HG02840 (cell line): Measurements from ENCODE around the gene ITPR2.
"Not testable (repeated sequence)": the region's sequence is repeated elsewhere in the genome, so short reads cannot be mapped to it uniquely, and the experiment has no call there.

Experiments
- ATAC-seq: cut with Tn5 transposase; IDR thresholded peaks from one replicate; pipeline ENCODE4 v1.9.1; 2021; ENCODE audit warnings: mild to moderate bottlenecking, moderate library complexity, moderate number of reproducible peaks; ENCODE audit not compliant: unreplicated experiment, low FRiP score

ITPR2 gene

GRCh38 chr12:26851031-26851809 is 18.2 kb upstream of the ITPR2 start:
- no peak for ATAC-seq

GRCh38 chr12:26848156-26848825 is 15.3 kb upstream of the ITPR2 start:
- no peak for ATAC-seq

- no peak for ATAC-seq
These were observed 14.4 kb upstream of the ITPR2 start for GRCh38 chr12:26847431-26847830.

- no peak for ATAC-seq
These were observed 13.4 kb upstream of the ITPR2 start for GRCh38 chr12:26846416-26846815.

GRCh38 chr12:26845984-26846383 is 13.0 kb upstream of the ITPR2 start:
- no peak for ATAC-seq

- no peak for ATAC-seq
These were observed 12.2 kb upstream of the ITPR2 start for GRCh38 chr12:26845057-26845666.

GRCh38 chr12:26843311-26843710 is 10.3 kb upstream of the ITPR2 start:
- ATAC-seq: no peak

- no peak for ATAC-seq
These were observed 8.1 kb upstream of the ITPR2 start for GRCh38 chr12:26841085-26841484.

GRCh38 chr12:26839512-26839911 is 6.5 kb upstream of the ITPR2 start:
- no peak for ATAC-seq

- no peak for ATAC-seq
These were observed 6.0 kb upstream of the ITPR2 start for GRCh38 chr12:26838888-26839416.

GRCh38 chr12:26836201-26836600 is 3.2 kb upstream of the ITPR2 start:
- no peak for ATAC-seq

- not testable (repeated sequence) for ATAC-seq
These were observed 1.6 kb upstream of the ITPR2 start for GRCh38 chr12:26834503-26835060.

- no peak for ATAC-seq
These were observed 923 bp upstream of the ITPR2 start for GRCh38 chr12:26833743-26834490.

- peak; percentile 41 for ATAC-seq
These were observed 808 bp downstream of the ITPR2 start for GRCh38 chr12:26831951-26832821.

- no peak for ATAC-seq
These were observed 2.0 kb downstream of the ITPR2 start for GRCh38 chr12:26830783-26831551.

- ATAC-seq: no peak
These were observed 2.6 kb downstream of the ITPR2 start for GRCh38 chr12:26830363-26830762.

- ATAC-seq: no peak
These were observed 4.5 kb downstream of the ITPR2 start for GRCh38 chr12:26828280-26829073.

- ATAC-seq: no peak
These were observed 6.6 kb downstream of the ITPR2 start for GRCh38 chr12:26826437-26826836.
